ENCODE data around the gene RRAS2. TPM values are rescaled to one million over a fixed set of nuclear protein-coding genes. Genes with fewer than 3 reads are reported as not detected.

RRAS2 gene
- total RNA-seq, 1 donor from 2014 or later, result 36.0 TPM

- peaks cover under 1% of the 10 kb centered on the region for H3K9me3 Mint-ChIP-seq
- no peak for TF ChIP-seq CTCF (conservative IDR thresholded peaks at IDR 0.05)
- H3K4me1 Mint-ChIP-seq (ENCODE audit: unreplicated experiment), result peaks cover 12% of the 10 kb centered on the region
- no peak overlapping the region for H3K4me3 Mint-ChIP-seq
- no peak overlapping the region for H3K27ac Mint-ChIP-seq
- DNase-seq (ENCODE audit: extremely low spot score, unreplicated experiment), result no peak
- H3K36me3 Mint-ChIP-seq, result no peaks in the 10 kb centered on the region
- no peaks in the 10 kb centered on the region for H3K27me3 Mint-ChIP-seq
These were observed 28.1 kb downstream of the RRAS2 start for GRCh38 chr11:14330881-14331280.

GRCh38 chr11:14329702-14330101, 29.3 kb downstream of the RRAS2 start:
- no peak for TF ChIP-seq CTCF (conservative IDR thresholded peaks at IDR 0.05)
- peaks cover 10% of the 10 kb centered on the region for H3K4me1 Mint-ChIP-seq (ENCODE audit: unreplicated experiment)
- no peak overlapping the region for H3K27ac Mint-ChIP-seq
- no peaks in the 10 kb centered on the region for H3K9me3 Mint-ChIP-seq
- no peak overlapping the region for H3K4me3 Mint-ChIP-seq
- DNase-seq (ENCODE audit: extremely low spot score, unreplicated experiment), result no peak
- H3K36me3 Mint-ChIP-seq, result no peaks in the 10 kb centered on the region
- no peaks in the 10 kb centered on the region for H3K27me3 Mint-ChIP-seq

- Mint-ChIP-seq H3K4me1 (ENCODE audit: unreplicated experiment) (peaks cover 12% of the 10 kb centered on the region), H3K27ac (no peak overlapping the region), H3K4me3 (no peak overlapping the region)
These were observed 31.9 kb downstream of the RRAS2 start for GRCh38 chr11:14327116-14327515.

GRCh38 chr11:14323118-14323676, 35.8 kb downstream of the RRAS2 start:
- no peak for DNase-seq (ENCODE audit: extremely low spot score, unreplicated experiment)
- TF ChIP-seq CTCF (conservative IDR thresholded peaks at IDR 0.05), result no peak
- no peaks in the 10 kb centered on the region for H3K27me3 Mint-ChIP-seq
- no peak overlapping the region for H3K27ac Mint-ChIP-seq
- H3K36me3 Mint-ChIP-seq, result no peaks in the 10 kb centered on the region
- H3K9me3 Mint-ChIP-seq, result no peaks in the 10 kb centered on the region
- H3K4me1 Mint-ChIP-seq (ENCODE audit: unreplicated experiment), result peaks cover 23% of the 10 kb centered on the region
- H3K4me3 Mint-ChIP-seq, result no peak overlapping the region

More at GRCh38 chr11:14327116-14327515, 31.9 kb downstream of the RRAS2 start:
- no peaks in the 10 kb centered on the region for H3K36me3 Mint-ChIP-seq
- no peaks in the 10 kb centered on the region for H3K9me3 Mint-ChIP-seq
- no peak for TF ChIP-seq CTCF (conservative IDR thresholded peaks at IDR 0.05)
- no peaks in the 10 kb centered on the region for H3K27me3 Mint-ChIP-seq
- no peak for DNase-seq (ENCODE audit: extremely low spot score, unreplicated experiment)

- no peaks in the 10 kb centered on the region for H3K27me3 Mint-ChIP-seq
- TF ChIP-seq CTCF (conservative IDR thresholded peaks at IDR 0.05), result no peak
- H3K27ac Mint-ChIP-seq, result no peak overlapping the region
These were observed 36.5 kb downstream of the RRAS2 start for GRCh38 chr11:14322510-14322909.

GRCh38 chr11:14320020-14320419, 39.0 kb downstream of the RRAS2 start:
- peaks cover 20% of the 10 kb centered on the region for H3K4me1 Mint-ChIP-seq (ENCODE audit: unreplicated experiment)
- H3K27ac Mint-ChIP-seq, result no peak overlapping the region

More at GRCh38 chr11:14322510-14322909, 36.5 kb downstream of the RRAS2 start:
- no peak overlapping the region for H3K4me3 Mint-ChIP-seq
- no peaks in the 10 kb centered on the region for H3K36me3 Mint-ChIP-seq
- no peaks in the 10 kb centered on the region for H3K9me3 Mint-ChIP-seq
- DNase-seq (ENCODE audit: extremely low spot score, unreplicated experiment), result no peak
- peaks cover 19% of the 10 kb centered on the region for H3K4me1 Mint-ChIP-seq (ENCODE audit: unreplicated experiment)

More at GRCh38 chr11:14320020-14320419, 39.0 kb downstream of the RRAS2 start:
- no peak for DNase-seq (ENCODE audit: extremely low spot score, unreplicated experiment)
- no peaks in the 10 kb centered on the region for H3K27me3 Mint-ChIP-seq
- H3K36me3 Mint-ChIP-seq, result no peaks in the 10 kb centered on the region
- TF ChIP-seq CTCF (conservative IDR thresholded peaks at IDR 0.05), result no peak
- no peaks in the 10 kb centered on the region for H3K9me3 Mint-ChIP-seq
- no peak overlapping the region for H3K4me3 Mint-ChIP-seq

Data from type B pancreatic cell (in vitro differentiated cells).